Mesenchymal stem cell (in vitro differentiated cells and primary cell): ENCODE measurements around the gene EXOC6B.

ENCODE experiments used
- DNase-seq: peaks from one replicate; pipeline ENCODE4 v3.0.0-alpha.2; 2013
- H2AFZ ChIP-seq: one replicate; pipeline ENCODE4 v1.6.1; 2013; ENCODE audit warnings: low read depth, mild to moderate bottlenecking, control low read depth, inconsistent platforms, low read length, moderate library complexity
- H2AK5ac ChIP-seq: 2 replicates; pipeline ENCODE4 v1.6.1; 2013; ENCODE audit warnings: low read length, moderate library complexity, mild to moderate bottlenecking, inconsistent platforms; ENCODE audit not compliant: severe bottlenecking
- H2BK120ac ChIP-seq: one replicate; pipeline ENCODE4 v1.6.1; 2013; ENCODE audit warnings: low read depth, mild to moderate bottlenecking, inconsistent platforms, low read length, moderate library complexity
- H2BK12ac ChIP-seq, 2 experiments: one replicate each; pipeline ENCODE4 v1.6.1; 2013; ENCODE audit warnings: inconsistent platforms in 2 of 2, low read length in 2 of 2, mild to moderate bottlenecking in 2 of 2, moderate library complexity in 2 of 2, control low read depth in 1 of 2
- H2BK15ac ChIP-seq: one replicate; pipeline ENCODE4 v1.6.1; 2013; ENCODE audit warnings: mild to moderate bottlenecking, low read depth, inconsistent platforms; ENCODE audit not compliant: poor library complexity, severe bottlenecking
- H2BK5ac ChIP-seq: 2 replicates; pipeline ENCODE4 v1.6.1; 2013; ENCODE audit warnings: low read depth, mild to moderate bottlenecking, low read length, control low read depth, inconsistent platforms; ENCODE audit not compliant: poor library complexity, severe bottlenecking
- H3K14ac ChIP-seq, 2 experiments: one replicate each; pipeline ENCODE4 v1.6.1; 2013; ENCODE audit warnings: inconsistent platforms in 2 of 2, low read length in 2 of 2, control low read depth in 1 of 2, mild to moderate bottlenecking in 1 of 2, moderate library complexity in 1 of 2
- H3K18ac ChIP-seq, 2 experiments: one replicate each; pipeline ENCODE4 v1.6.1; 2013; ENCODE audit warnings: inconsistent platforms in 2 of 2, low read length in 2 of 2, control low read depth in 1 of 2, low read depth in 1 of 2, mild to moderate bottlenecking in 1 of 2
- H3K23ac ChIP-seq, 2 experiments: one replicate each; pipeline ENCODE4 v1.6.1; 2013; ENCODE audit warnings: inconsistent platforms in 2 of 2, low read length in 2 of 2, mild to moderate bottlenecking in 2 of 2, moderate library complexity in 2 of 2, control low read depth in 1 of 2
- H3K27ac ChIP-seq: 2 replicates; pipeline ENCODE4 v1.5.1; 2013; ENCODE audit warnings: mild to moderate bottlenecking, moderate library complexity, low read length, control low read depth, inconsistent platforms; ENCODE audit not compliant: poor library complexity, severe bottlenecking
- H3K27me3 ChIP-seq, 2 experiments: 2 replicates each; pipeline versions ENCODE4 v1.6.1 to v1.7.0; 2013; ENCODE audit warnings: low read length in 2 of 2, mild to moderate bottlenecking in 2 of 2, moderate library complexity in 2 of 2, control low read depth in 1 of 2, inconsistent platforms in 1 of 2; ENCODE audit not compliant: control insufficient read depth in 1 of 2, insufficient read depth in 1 of 2
- H3K36me3 ChIP-seq, 2 experiments: 2 replicates each; pipeline versions ENCODE4 v1.6.1 to v1.7.0; 2013; ENCODE audit warnings: low read length in 2 of 2, control low read depth in 1 of 2, inconsistent platforms in 1 of 2, low read depth in 1 of 2, mild to moderate bottlenecking in 1 of 2; ENCODE audit not compliant: insufficient read depth in 2 of 2, control insufficient read depth in 1 of 2
- H3K4ac ChIP-seq, 2 experiments: one replicate each; pipeline ENCODE4 v1.6.1; 2013; ENCODE audit warnings: inconsistent platforms in 2 of 2, low read length in 2 of 2, mild to moderate bottlenecking in 2 of 2, moderate library complexity in 2 of 2, control low read depth in 1 of 2, low read depth in 1 of 2
- H3K4me1 ChIP-seq: 2 replicates; pipeline ENCODE4 v1.6.1; 2013; ENCODE audit warnings: low read depth, low read length, control low read depth; ENCODE audit not compliant: control insufficient read depth, insufficient read depth
- H3K4me2 ChIP-seq: 2 replicates; pipeline ENCODE4 v1.6.1; 2013; ENCODE audit warnings: low read length, mild to moderate bottlenecking, inconsistent platforms; ENCODE audit not compliant: poor library complexity, severe bottlenecking
- H3K4me3 ChIP-seq, 2 experiments: 2 replicates each; pipeline versions ENCODE4 v1.5.1 to v1.7.0; 2013; ENCODE audit warnings: low read length in 2 of 2, mild to moderate bottlenecking in 2 of 2, control low read depth in 1 of 2, low read depth in 1 of 2; ENCODE audit not compliant: insufficient read depth in 1 of 2
- H3K79me1 ChIP-seq: replicated peaks from 2 replicates; pipeline ENCODE4 v1.6.1; 2013; ENCODE audit warnings: mild to moderate bottlenecking, control low read depth, low read length, inconsistent platforms; ENCODE audit not compliant: poor library complexity, severe bottlenecking
- H3K9ac ChIP-seq: 2 replicates; pipeline ENCODE4 v1.7.0; 2013; ENCODE audit warnings: mild to moderate bottlenecking, low read length, moderate library complexity
- H3K9me3 ChIP-seq: 2 replicates; pipeline ENCODE4 v1.7.0; 2013; ENCODE audit warnings: mild to moderate bottlenecking, low read length; ENCODE audit not compliant: control insufficient read depth
- H4K8ac ChIP-seq: one replicate; pipeline ENCODE4 v1.6.1; 2013; ENCODE audit warnings: inconsistent platforms, mild to moderate bottlenecking, low read length, moderate library complexity
- H4K91ac ChIP-seq: one replicate; pipeline ENCODE4 v1.6.1; 2013; ENCODE audit warnings: mild to moderate bottlenecking, low read length, inconsistent platforms
- WGBS: methylation state at CpG from one replicate; pipeline ENCODE4 v1.1.7; 2013; ENCODE audit warnings: mixed read lengths; 5-methylcytosine and 5-hydroxymethylcytosine counted together

Gene EXOC6B

DNA sequence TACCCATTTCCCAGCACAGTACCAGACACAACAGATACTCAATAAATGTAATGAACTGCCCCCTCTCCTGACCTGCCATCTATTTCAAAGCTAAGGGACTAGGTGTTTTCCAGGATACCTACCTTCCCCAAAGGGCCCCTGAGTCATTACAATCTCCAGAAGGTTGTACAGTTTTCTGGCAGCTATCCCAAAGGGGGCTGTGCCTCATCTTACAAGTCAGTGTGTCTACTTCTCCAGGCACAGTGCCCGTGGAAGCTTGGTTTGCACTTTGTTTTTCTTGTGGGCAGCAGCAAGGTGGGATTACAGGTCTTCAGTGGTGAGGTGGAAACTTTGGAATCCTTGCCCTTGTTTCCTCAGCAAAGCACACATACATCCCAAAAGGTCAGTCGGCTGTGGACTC is 615.4 kb downstream of the EXOC6B start:
- WGBS: 86% methylated on average over 1 of the region's 2 CpGs
- no peak overlapping the region for H3K23ac ChIP-seq

GRCh38 chr2:72208225-72208624 is 617.6 kb downstream of the EXOC6B start:
- H3K18ac ChIP-seq: no peak overlapping the region
- no peak overlapping the region for H4K91ac ChIP-seq
- H2BK12ac ChIP-seq: no peak overlapping the region
- no peak for DNase-seq
- H3K9ac ChIP-seq: no peak overlapping the region
- H4K8ac ChIP-seq: no peak overlapping the region
- H3K23ac ChIP-seq: no peak overlapping the region
- no peak overlapping the region for H3K27ac ChIP-seq
- H2AK5ac ChIP-seq: no peak overlapping the region
- H3K4me3 ChIP-seq: no peak overlapping the region
- peaks cover 0 to 4% of the 10 kb centered on the region in 2 experiments for H3K27me3 ChIP-seq
- WGBS: 100% methylated on average over 1 of the region's 1 CpG
- H3K36me3 ChIP-seq: no peaks in the 10 kb centered on the region
- no peak overlapping the region for H3K4ac ChIP-seq
- peaks cover 5% of the 10 kb centered on the region for H3K79me1 ChIP-seq
- H3K14ac ChIP-seq: no peak overlapping the region
- H3K4me2 ChIP-seq: no peak overlapping the region
- H2AFZ ChIP-seq: no peak overlapping the region
- no peaks in the 10 kb centered on the region for H3K9me3 ChIP-seq
- H2BK120ac ChIP-seq: no peak overlapping the region
- no peak overlapping the region for H2BK15ac ChIP-seq
- H3K4me1 ChIP-seq: peaks cover 1% of the 10 kb centered on the region
- no peak overlapping the region for H2BK5ac ChIP-seq

More for the DNA sequence above, 615.4 kb downstream of the EXOC6B start:
- Histone ChIP-seq H3K36me3 (no peaks in the 10 kb centered on the region), H2BK15ac (no peak overlapping the region), H2AFZ (no peak overlapping the region), H2AK5ac (no peak overlapping the region), H4K91ac (peak overlapping the region; percentile 22), H3K14ac (no peak overlapping the region), H2BK120ac (no peak overlapping the region), H3K4me2 (no peak overlapping the region), H4K8ac (no peak overlapping the region), H3K27ac (no peak overlapping the region), H3K27me3 (peaks cover 0 to 18% of the 10 kb centered on the region in 2 experiments), H3K18ac (no peak overlapping the region), H3K9me3 (no peaks in the 10 kb centered on the region), H3K4me1 (peaks cover 1% of the 10 kb centered on the region), H3K4me3 (no peak overlapping the region), H3K4ac (no peak overlapping the region), H2BK12ac (no peak overlapping the region), H3K79me1 (peaks cover under 1% of the 10 kb centered on the region), H2BK5ac (no peak overlapping the region), H3K9ac (no peak overlapping the region)
- DNase-seq: no peak

DNA sequence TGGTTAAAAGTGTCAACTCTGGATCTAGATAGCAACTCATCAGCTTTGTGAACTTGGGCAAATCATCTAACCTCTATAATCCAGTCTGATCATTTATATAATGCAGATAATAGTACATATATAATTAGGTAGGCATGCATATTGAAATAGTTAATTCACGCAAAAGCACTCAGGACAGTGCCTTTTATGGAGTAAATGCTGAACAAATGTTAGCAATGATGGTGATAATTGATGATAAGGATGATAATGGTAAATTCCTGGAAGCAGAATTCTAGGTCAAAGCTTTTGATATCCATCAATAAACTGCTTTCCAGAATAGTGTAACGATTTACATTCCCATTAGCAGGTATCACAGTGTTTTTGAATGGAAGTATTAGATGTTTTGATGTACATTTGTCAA is 618.5 kb downstream of the EXOC6B start:
- Histone ChIP-seq H3K4me2 (no peak overlapping the region), H2BK120ac (no peak overlapping the region), H3K4me1 (peaks cover 1% of the 10 kb centered on the region), H3K23ac (no peak overlapping the region), H2BK15ac (no peak overlapping the region), H3K4me3 (no peak overlapping the region), H3K79me1 (peaks cover 5% of the 10 kb centered on the region), H3K18ac (no peak overlapping the region), H3K4ac (no peak overlapping the region), H3K36me3 (no peaks in the 10 kb centered on the region), H2BK5ac (no peak overlapping the region), H3K27me3 (peaks cover 0 to 10% of the 10 kb centered on the region in 2 experiments), H3K27ac (no peak overlapping the region), H3K14ac (no peak overlapping the region), H2AFZ (no peak overlapping the region), H3K9me3 (no peaks in the 10 kb centered on the region), H2BK12ac (no peak overlapping the region), H2AK5ac (no peak overlapping the region), H4K8ac (no peak overlapping the region), H4K91ac (no peak overlapping the region), H3K9ac (no peak overlapping the region)
- 100% methylated on average over 1 of the region's 2 CpGs for WGBS
- no peak for DNase-seq

DNA sequence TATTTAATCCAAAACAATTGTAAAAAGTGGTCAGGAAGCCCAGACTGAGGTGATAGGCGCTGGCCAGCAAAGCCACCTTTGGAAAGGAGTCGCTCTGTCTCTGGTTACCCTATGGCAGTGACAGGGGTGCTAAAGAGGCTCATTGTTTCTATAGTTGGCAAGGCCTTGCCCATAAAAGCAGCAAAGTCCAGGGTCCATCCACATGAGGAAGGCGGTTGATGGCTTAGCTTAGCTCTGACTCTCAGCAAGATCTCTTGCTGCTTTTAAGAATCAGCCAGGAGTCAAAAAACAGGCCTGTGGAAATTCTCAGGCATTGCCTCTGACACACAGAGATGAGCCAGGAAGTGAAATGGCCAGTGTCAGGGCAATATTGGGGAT is 620.3 kb downstream of the EXOC6B start:
- Histone ChIP-seq H4K91ac (no peak overlapping the region), H3K14ac (no peak overlapping the region), H3K9me3 (no peaks in the 10 kb centered on the region), H2BK5ac (no peak overlapping the region), H3K4me1 (peaks cover under 1% of the 10 kb centered on the region), H2BK120ac (no peak overlapping the region), H3K4me2 (no peak overlapping the region), H3K4me3 (no peak overlapping the region), H3K27ac (no peak overlapping the region), H3K36me3 (no peaks in the 10 kb centered on the region), H3K23ac (no peak overlapping the region), H2AFZ (no peak overlapping the region), H3K9ac (no peak overlapping the region), H2AK5ac (no peak overlapping the region), H2BK12ac (no peak overlapping the region), H3K27me3 (peaks cover 0 to 16% of the 10 kb centered on the region in 2 experiments), H4K8ac (no peak overlapping the region), H3K18ac (no peak overlapping the region), H3K79me1 (peaks cover 5% of the 10 kb centered on the region), H2BK15ac (no peak overlapping the region), H3K4ac (no peak overlapping the region)
- no peak for DNase-seq
- WGBS: 93% methylated on average over 3 of the region's 3 CpGs
